Kidney epithelial cell (primary cell): ENCODE results near the gene SEMA4B. TPM values are rescaled to one million over a fixed set of nuclear protein-coding genes. Genes with fewer than 3 reads are reported as not detected.
"Not testable (repeated sequence)": the region's sequence is repeated elsewhere in the genome, so short reads cannot be mapped to it uniquely, and the experiment has no call there.

Experiments
- DNase-seq: peaks from one replicate; pipeline ENCODE4 v3.0.0-alpha.2; 2010; ENCODE audit warnings: low read depth
- H3K27me3 ChIP-seq: 2 replicates; pipeline ENCODE4 v1.6.0; 2011; ENCODE audit warnings: low read length; ENCODE audit not compliant: control insufficient read depth, insufficient read depth
- H3K36me3 ChIP-seq: 2 replicates; pipeline ENCODE4 v1.5.1; 2011; ENCODE audit warnings: low read length; ENCODE audit not compliant: control insufficient read depth, insufficient read depth
- H3K4me3 ChIP-seq: 2 replicates; pipeline ENCODE4 v1.5.1; 2011; ENCODE audit warnings: low read depth, mild to moderate bottlenecking, control low read depth, low read length
- total RNA-seq: library from RNA; depleted of rRNA; stranded (reverse); fragments of >200 nt; gene quantifications from 2 replicates; pipeline ENCODE4 v1.2.3, GENCODE V29; 2015
- TF ChIP-seq, protein P1 (sequence below): IDR thresholded peaks from 2 replicates; pipeline ENCODE4 v1.5.1; 2011; ENCODE audit warnings: mild to moderate bottlenecking, moderate library complexity, low read length, control low read depth, inconsistent platforms; ENCODE audit not compliant: insufficient read depth, poor library complexity, severe bottlenecking

The SEMA4B gene
- total RNA-seq, 1 donor from 2014 or later = 44.2 TPM

GRCh38 chr15:90178468-90179435 lies 22.4 kb upstream of the SEMA4B start:
- no peak for DNase-seq
- Histone ChIP-seq H3K4me3 (no peak overlapping the region), H3K36me3 (no peaks in the 10 kb centered on the region), H3K27me3 (no peaks in the 10 kb centered on the region)
- TF ChIP-seq, protein P1, sequence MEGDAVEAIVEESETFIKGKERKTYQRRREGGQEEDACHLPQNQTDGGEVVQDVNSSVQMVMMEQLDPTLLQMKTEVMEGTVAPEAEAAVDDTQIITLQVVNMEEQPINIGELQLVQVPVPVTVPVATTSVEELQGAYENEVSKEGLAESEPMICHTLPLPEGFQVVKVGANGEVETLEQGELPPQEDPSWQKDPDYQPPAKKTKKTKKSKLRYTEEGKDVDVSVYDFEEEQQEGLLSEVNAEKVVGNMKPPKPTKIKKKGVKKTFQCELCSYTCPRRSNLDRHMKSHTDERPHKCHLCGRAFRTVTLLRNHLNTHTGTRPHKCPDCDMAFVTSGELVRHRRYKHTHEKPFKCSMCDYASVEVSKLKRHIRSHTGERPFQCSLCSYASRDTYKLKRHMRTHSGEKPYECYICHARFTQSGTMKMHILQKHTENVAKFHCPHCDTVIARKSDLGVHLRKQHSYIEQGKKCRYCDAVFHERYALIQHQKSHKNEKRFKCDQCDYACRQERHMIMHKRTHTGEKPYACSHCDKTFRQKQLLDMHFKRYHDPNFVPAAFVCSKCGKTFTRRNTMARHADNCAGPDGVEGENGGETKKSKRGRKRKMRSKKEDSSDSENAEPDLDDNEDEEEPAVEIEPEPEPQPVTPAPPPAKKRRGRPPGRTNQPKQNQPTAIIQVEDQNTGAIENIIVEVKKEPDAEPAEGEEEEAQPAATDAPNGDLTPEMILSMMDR = no peak

DNA sequence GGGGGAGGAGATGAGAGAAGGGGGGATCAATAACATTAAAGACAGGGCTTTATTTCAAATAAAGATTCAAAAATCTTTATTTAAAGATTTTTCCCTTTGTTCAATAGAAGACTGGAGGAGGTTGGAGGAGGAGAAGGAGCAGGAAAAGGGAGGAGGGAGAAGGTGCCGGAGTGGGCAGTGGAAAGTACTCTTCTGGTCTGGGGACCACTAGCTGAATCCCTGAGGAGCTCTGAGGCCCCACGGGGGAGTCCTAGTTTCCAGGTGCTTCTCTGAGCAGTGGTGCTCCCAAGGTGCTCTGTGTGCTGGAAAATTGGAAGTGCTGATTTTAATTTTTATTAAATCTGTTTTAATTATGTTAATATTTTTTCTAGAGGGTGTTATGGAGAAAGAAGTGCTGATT lies 19.4 kb upstream of the SEMA4B start:
- TF ChIP-seq, protein P1 = no peak
- Histone ChIP-seq H3K4me3 (no peak overlapping the region), H3K36me3 (no peaks in the 10 kb centered on the region), H3K27me3 (no peaks in the 10 kb centered on the region)
- no peak for DNase-seq

DNA sequence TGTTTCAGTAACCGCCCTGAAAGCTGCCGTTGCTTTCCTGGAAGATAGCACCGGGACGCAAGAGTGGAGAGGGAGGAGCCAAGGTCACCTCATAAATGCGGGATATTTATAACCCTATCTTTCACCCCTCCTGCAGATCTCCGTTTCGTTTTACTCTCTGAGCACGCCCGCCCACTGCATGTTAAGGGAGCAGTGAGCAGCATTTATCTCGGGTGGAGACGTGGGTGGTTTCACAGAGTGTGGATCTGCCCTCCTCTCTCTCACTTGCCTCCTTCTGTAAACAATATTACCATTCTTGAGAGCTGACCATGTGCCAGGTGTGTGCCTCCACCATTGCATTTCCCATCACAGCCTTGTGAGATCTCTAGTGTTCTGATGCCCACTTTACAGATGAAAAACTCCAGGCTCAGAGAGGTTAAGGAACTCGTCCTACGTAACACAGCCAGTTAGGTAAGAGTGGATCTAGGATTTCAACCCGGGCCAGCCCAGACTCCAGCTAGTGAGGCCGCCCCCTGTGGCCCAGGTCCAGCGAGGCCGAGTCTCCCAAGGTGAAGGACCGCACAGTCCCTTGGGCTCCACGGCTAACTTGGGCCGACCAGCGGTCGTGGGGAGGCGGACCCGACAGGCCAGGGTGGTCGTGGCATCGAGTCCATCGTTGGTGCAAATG lies 16.9 kb upstream of the SEMA4B start:
- Histone ChIP-seq H3K4me3 (peak overlapping the region; percentile 74), H3K27me3 (no peaks in the 10 kb centered on the region), H3K36me3 (no peaks in the 10 kb centered on the region)
- peak; percentile 63 for DNase-seq
- TF ChIP-seq, protein P1 = peak; percentile 5

GRCh38 chr15:90184786-90185704 lies 16.1 kb upstream of the SEMA4B start:
- TF ChIP-seq, protein P1 = peak; percentile 0
- H3K36me3 ChIP-seq = no peaks in the 10 kb centered on the region
- H3K4me3 ChIP-seq = peak overlapping the region; percentile 74
- no peaks in the 10 kb centered on the region for H3K27me3 ChIP-seq
- DNase-seq = no peak

GRCh38 chr15:90187257-90187868 lies 13.8 kb upstream of the SEMA4B start:
- TF ChIP-seq, protein P1 = no peak
- Histone ChIP-seq H3K27me3 (no peaks in the 10 kb centered on the region), H3K4me3 (no peak overlapping the region), H3K36me3 (no peaks in the 10 kb centered on the region)
- DNase-seq = no peak

- H3K27me3 ChIP-seq, H3K36me3 ChIP-seq, H3K4me3 ChIP-seq, DNase-seq: not testable (repeated sequence)
Observed at GRCh38 chr15:90188065-90188464, 13.1 kb upstream of the SEMA4B start.
